ENCODE measurements around the gene C9orf43. TPM values are rescaled to one million over a fixed set of nuclear protein-coding genes. Genes with fewer than 3 reads are reported as not detected.

C9orf43 gene, protein sequence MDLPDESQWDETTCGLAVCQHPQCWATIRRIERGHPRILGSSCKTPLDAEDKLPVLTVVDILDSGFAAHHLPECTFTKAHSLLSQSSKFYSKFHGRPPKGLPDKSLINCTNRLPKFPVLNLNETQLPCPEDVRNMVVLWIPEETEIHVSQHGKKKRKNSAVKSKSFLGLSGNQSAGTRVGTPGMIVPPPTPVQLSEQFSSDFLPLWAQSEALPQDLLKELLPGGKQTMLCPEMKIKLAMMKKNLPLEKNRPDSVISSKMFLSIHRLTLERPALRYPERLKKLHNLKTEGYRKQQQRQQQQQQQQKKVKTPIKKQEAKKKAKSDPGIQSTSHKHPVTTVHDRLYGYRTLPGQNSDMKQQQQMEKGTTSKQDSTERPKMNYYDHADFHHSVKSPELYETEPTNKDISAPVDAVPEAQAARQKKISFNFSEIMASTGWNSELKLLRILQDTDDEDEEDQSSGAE
- 0.42 and 0.45 TPM in 2 replicates for total RNA-seq (2014; rRNA removed; shearing (Covaris generic))

DNA sequence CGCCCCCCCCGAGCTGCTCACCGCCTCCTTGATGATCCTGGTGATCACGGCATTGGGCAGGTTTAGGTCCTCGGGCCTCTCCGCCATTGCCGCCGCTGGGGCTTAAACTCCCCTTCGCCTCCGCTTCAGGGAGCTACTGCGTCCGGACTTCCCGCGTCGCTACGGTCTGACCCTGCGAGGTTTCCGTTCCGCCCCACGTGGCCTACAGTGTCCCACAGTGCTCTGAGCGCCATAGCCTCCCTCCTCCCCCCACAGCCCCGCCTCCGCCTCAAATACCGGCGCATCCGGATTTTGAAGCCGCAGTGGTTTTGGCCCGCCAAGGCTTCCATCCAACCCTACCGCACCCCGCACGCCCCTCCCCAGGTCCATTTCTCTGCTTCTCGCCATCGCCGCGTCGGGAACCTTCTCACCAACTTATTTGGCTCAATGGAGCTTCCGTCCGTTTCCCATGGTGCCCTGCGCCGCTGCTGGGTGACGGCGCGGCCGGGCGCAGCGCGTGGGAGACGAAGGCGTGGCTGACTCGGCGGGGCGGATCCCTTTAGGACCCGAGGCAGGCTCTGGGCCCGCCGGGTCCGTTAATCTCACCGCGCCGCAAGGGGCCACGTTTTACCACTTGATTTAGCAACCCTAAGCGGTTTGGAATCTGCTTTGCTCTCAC, at the start of gene C9orf43, which contains the start of gene POLE3:
TSS of gene C9orf43 (plus strand) at position 541 of the 658 bp plus-strand sequence. CDS start 2,747 bp downstream, outside the sequence.
TSS of gene POLE3 (minus strand) at position 469 of the 658 bp plus-strand sequence. CDS start at position 87, 382 bp downstream.

DNA sequence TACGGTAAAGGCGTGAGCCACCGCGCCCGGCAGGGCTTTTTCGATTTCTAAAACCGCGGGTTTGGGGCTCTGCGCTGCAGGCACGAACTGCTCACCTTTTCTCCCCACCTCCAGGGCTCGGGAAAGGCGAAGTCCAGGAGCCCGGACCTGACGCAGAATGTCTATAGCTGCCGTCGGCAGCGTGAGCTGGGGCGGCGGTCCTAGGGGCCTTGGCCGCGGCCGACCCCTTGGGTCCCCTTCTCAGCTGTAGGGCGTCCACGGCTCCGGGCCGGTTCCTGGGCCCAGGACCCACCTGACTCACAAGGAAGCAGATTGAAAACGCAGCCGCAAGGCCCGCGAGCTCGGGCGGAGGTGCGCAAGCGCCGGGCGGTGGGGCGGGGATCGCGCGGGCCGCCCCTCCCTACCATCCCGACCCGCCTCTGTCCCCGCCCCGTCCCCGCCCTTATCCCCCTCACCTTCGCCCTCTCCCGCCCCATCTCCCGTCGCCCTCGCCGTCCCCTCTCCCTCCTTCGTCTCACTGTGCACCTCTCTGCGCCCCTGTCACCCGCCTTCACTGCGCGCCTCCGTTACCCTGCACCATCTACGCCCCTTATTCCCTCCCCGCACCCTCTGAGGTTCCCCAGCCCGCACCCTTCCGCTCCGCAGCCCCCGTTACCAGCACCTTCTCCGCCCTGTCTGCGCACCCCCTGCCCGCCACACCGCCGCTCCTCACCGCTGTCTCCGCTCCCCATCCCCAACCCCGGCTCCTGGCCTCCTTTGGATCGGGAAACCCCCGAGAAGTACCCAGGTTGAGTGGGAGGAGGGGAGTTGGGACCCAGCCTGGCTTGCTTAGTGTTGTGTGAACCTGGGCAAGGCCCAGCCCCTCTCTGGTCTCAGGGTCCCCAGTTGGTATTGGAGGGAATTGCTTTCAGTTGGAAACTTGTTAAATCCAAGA, 33.6 kb upstream of the C9orf43 start, which contains the start of gene HDHD3:
TSS of gene HDHD3 (minus strand) at position 353 of the 934 bp plus-strand sequence. CDS start 2,632 bp downstream, outside the sequence.

GRCh38 chr9:113401027-113401792, 9.3 kb upstream of the C9orf43 start, which contains the start of gene ALAD:
Gene ALAD (minus strand): TSS chr9:113401284. CDS start chr9:113393559, 7,725 bp downstream.

GRCh38 chr9:113463418-113464285, 53.1 kb downstream of the C9orf43 start, which contains the start of gene RGS3:
Gene RGS3 (plus strand): TSS chr9:113463727. CDS start chr9:113463803, 76 bp downstream.

Other genes starting within 250 kb of the C9orf43 start
- 16.3 and 19.4 TPM in 2 replicates for gene FKBP15, start 189.5 kb upstream of the C9orf43 start, total RNA-seq (2014; rRNA removed; shearing (Covaris generic))
- 20.7 and 25.4 TPM in 2 replicates for gene SLC31A1, start 189.2 kb upstream of the C9orf43 start, total RNA-seq (2014; rRNA removed; shearing (Covaris generic))
- gene CDC26, start 135.2 kb upstream of the C9orf43 start, total RNA-seq (2014; rRNA removed; shearing (Covaris generic)): 40.4 and 53.9 TPM in 2 replicates
- 54.8 and 67.0 TPM in 2 replicates for gene PRPF4, start 135.1 kb upstream of the C9orf43 start, total RNA-seq (2014; rRNA removed; shearing (Covaris generic))
- not detected in 2 replicates for gene RNF183, start 107.4 kb upstream of the C9orf43 start, total RNA-seq (2014; rRNA removed; shearing (Covaris generic))
- 1.2 and 1.3 TPM in 2 replicates for gene WDR31, start 70.5 kb upstream of the C9orf43 start, total RNA-seq (2014; rRNA removed; shearing (Covaris generic))
- gene BSPRY, start 61.2 kb upstream of the C9orf43 start, total RNA-seq (2014; rRNA removed; shearing (Covaris generic)): not detected in 2 replicates
- 7.3 and 9.9 TPM in 2 replicates for gene HDHD3, start 33.8 kb upstream of the C9orf43 start, total RNA-seq (2014; rRNA removed; shearing (Covaris generic))
- gene ALAD, start 9.5 kb upstream of the C9orf43 start, total RNA-seq (2014; rRNA removed; shearing (Covaris generic)): 14.2 and 16.2 TPM in 2 replicates
- gene POLE3, start 72 bp upstream of the C9orf43 start, total RNA-seq (2014; rRNA removed; shearing (Covaris generic)): 70.6 and 80.4 TPM in 2 replicates
- gene RGS3, start 53.0 kb downstream of the C9orf43 start, total RNA-seq (2014; rRNA removed; shearing (Covaris generic)): 51.3 and 57.2 TPM in 2 replicates

Data from A375 (cell line).